Neutrophil (primary cell): ENCODE data around the gene RBM10.

Experiments used
- H3K27ac ChIP-seq: fragments of 200-600 bp; sonication (generic); 2 replicates; pipeline ENCODE4 v1.5.1; 2016; ENCODE audit warnings: mild to moderate bottlenecking, moderate library complexity
- H3K27me3 ChIP-seq: fragments of 200-600 bp; sonication (generic); 2 replicates; pipeline ENCODE4 v1.6.0; 2016; ENCODE audit warnings: mild to moderate bottlenecking
- H3K36me3 ChIP-seq: fragments of 200-600 bp; sonication (generic); 2 replicates; pipeline ENCODE4 v1.5.1; 2017
- H3K4me1 ChIP-seq, 2 experiments: fragments of 200-600 bp in 1 of 2; sonication (generic) in 1 of 2; 1 replicate in 1 of 2; 2 replicates in 1 of 2; pipeline versions ENCODE4 v1.5.1 to v1.6.1; 2013 to 2016; ENCODE audit warnings: low read depth in 1 of 2, low read length in 1 of 2, mild to moderate bottlenecking in 1 of 2, moderate library complexity in 1 of 2; ENCODE audit not compliant: control insufficient read depth in 1 of 2, insufficient read depth in 1 of 2
- H3K4me3 ChIP-seq, 2 experiments: fragments of 200-600 bp in 1 of 2; sonication (generic) in 1 of 2; 1 replicate in 1 of 2; 2 replicates in 1 of 2; pipeline ENCODE4 v1.5.1; 2013 to 2016; ENCODE audit warnings: low read depth in 1 of 2, low read length in 1 of 2, mild to moderate bottlenecking in 1 of 2, moderate library complexity in 1 of 2
- H3K9me3 ChIP-seq: fragments of 200-600 bp; sonication (generic); 2 replicates; pipeline ENCODE4 v1.5.1; 2016
- CTCF ChIP-seq: fragments of 200-600 bp; sonication (generic); IDR thresholded peaks from 2 replicates; pipeline ENCODE4 v1.5.1; 2016; ENCODE audit warnings: antibody characterized with exemption

Gene RBM10

GRCh38 chrX:47177079-47177478 is 32.1 kb downstream of the RBM10 start:
- Histone ChIP-seq H3K4me1 (no peaks in the 10 kb centered on the region), H3K4me3 (no peak overlapping the region), H3K27me3 (no peaks in the 10 kb centered on the region), H3K9me3 (no peaks in the 10 kb centered on the region), H3K27ac (no peak overlapping the region), H3K36me3 (peaks cover 99% of the 10 kb centered on the region)
- TF ChIP-seq CTCF: no peak

DNA sequence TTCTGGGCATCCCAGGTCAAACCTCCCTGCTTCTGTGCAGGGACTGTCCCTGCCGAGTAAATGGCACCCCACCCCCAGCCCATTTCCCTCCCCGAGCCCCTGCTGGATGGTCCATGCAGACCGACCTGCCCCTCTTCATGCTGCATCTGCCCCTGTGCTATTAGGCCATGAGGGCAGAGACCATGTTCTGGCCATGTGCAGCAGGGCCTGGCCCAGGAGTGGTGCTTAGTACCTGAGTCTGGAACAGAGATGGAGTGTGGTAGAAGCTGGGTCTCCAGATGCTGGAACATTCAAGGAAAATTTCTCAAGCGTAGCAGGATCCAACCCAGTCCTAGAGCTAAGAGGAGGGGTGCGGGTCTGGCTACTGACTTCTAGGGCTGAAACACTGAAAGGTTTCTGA is 33.3 kb downstream of the RBM10 start:
- H3K9me3 ChIP-seq: no peaks in the 10 kb centered on the region
- no peaks in the 10 kb centered on the region for H3K27me3 ChIP-seq
- H3K4me1 ChIP-seq: no peaks in the 10 kb centered on the region
- no peak overlapping the region for H3K4me3 ChIP-seq
- no peak overlapping the region for H3K27ac ChIP-seq
- no peak for TF ChIP-seq CTCF
- H3K36me3 ChIP-seq: peaks cover 99% of the 10 kb centered on the region

GRCh38 chrX:47179221-47179927 is 34.4 kb downstream of the RBM10 start:
- no peak for TF ChIP-seq CTCF
- peaks cover 97% of the 10 kb centered on the region for H3K36me3 ChIP-seq
- H3K9me3 ChIP-seq: no peaks in the 10 kb centered on the region
- no peak overlapping the region for H3K27ac ChIP-seq
- no peaks in the 10 kb centered on the region for H3K27me3 ChIP-seq
- H3K4me1 ChIP-seq: no peaks in the 10 kb centered on the region
- no peak overlapping the region for H3K4me3 ChIP-seq

DNA sequence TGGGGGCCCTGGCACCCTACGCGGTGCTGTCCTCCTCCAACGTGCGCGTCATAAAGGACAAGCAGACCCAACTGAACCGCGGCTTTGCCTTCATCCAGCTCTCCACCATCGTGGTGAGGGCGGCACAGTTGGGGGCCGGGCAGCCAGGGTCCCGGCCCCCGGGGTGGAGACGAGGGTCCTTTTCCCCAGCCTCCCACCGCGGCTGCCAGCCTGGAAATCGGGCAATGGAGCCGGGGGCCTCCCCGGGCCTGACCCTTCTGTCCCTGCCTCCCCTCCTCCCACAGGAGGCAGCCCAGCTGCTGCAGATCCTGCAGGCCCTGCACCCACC is 34.9 kb downstream of the RBM10 start:
- Histone ChIP-seq H3K27me3 (no peaks in the 10 kb centered on the region), H3K4me1 (no peaks in the 10 kb centered on the region), H3K27ac (no peak overlapping the region), H3K36me3 (peaks cover 97% of the 10 kb centered on the region), H3K9me3 (no peaks in the 10 kb centered on the region), H3K4me3 (no peak overlapping the region)
- no peak for TF ChIP-seq CTCF

GRCh38 chrX:47180346-47180745 is 35.3 kb downstream of the RBM10 start:
- H3K9me3 ChIP-seq: no peaks in the 10 kb centered on the region
- no peak overlapping the region for H3K27ac ChIP-seq
- no peaks in the 10 kb centered on the region for H3K27me3 ChIP-seq
- no peak overlapping the region for H3K4me3 ChIP-seq
- no peak for TF ChIP-seq CTCF
- H3K4me1 ChIP-seq: no peaks in the 10 kb centered on the region
- peaks cover 97% of the 10 kb centered on the region for H3K36me3 ChIP-seq

DNA sequence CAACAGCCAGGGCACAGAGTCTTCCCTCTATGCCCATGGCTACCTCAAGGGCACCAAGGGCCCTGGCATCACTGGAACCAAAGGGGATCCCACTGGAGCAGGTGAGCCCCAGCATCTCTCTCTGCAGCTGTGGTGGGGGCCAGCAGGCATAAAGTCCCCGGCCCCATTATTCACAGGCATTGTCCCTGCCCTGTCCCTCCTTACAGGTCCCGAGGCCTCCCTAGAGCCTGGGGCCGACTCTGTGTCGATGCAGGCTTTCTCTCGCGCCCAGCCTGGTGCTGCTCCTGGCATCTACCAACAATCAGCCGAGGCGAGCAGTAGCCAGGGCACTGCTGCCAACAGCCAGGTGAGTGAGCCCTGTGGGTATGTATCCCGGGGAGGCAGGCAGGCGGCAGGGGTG is 36.3 kb downstream of the RBM10 start:
- H3K27ac ChIP-seq: no peak overlapping the region
- H3K9me3 ChIP-seq: no peaks in the 10 kb centered on the region
- H3K4me3 ChIP-seq: no peak overlapping the region
- no peak for TF ChIP-seq CTCF
- H3K36me3 ChIP-seq: peaks cover 97% of the 10 kb centered on the region
- no peaks in the 10 kb centered on the region for H3K27me3 ChIP-seq
- no peaks in the 10 kb centered on the region for H3K4me1 ChIP-seq
